DND-41 (cell line): Measurements from ENCODE around the gene SYNE2.

Experiments used
- ATAC-seq: fragments of 200-7000 bp; cut with Tn5 transposase; 3 replicates; pipeline ENCODE4 v1.9.1; 2021; ENCODE audit warnings: low read depth; ENCODE audit not compliant: insufficient read depth
- DNase-seq: peaks from one replicate; pipeline ENCODE4 v3.0.0-alpha.2; 2020
- H2AFZ ChIP-seq: 2 replicates; pipeline ENCODE4 v1.6.0; 2012; ENCODE audit warnings: low read depth, low read length
- H3K27ac ChIP-seq: 2 replicates; pipeline ENCODE4 v1.5.1; 2012; ENCODE audit warnings: low read length, inconsistent platforms
- H3K27me3 ChIP-seq: fragments of 200-600 bp; sonication (generic); 2 replicates; pipeline ENCODE4 v1.6.0; 2012; ENCODE audit warnings: low read length, mild to moderate bottlenecking, inconsistent platforms; ENCODE audit not compliant: insufficient read depth, poor library complexity
- H3K36me3 ChIP-seq: 2 replicates; pipeline ENCODE4 v1.5.1; 2012; ENCODE audit warnings: low read length, inconsistent platforms; ENCODE audit not compliant: insufficient read depth
- H3K4me1 ChIP-seq: 2 replicates; pipeline ENCODE4 v1.5.1; 2012; ENCODE audit warnings: mild to moderate bottlenecking, low read length; ENCODE audit not compliant: insufficient read depth
- H3K4me2 ChIP-seq: 2 replicates; pipeline ENCODE4 v1.6.0; 2012; ENCODE audit warnings: mild to moderate bottlenecking, moderate library complexity, low read length, inconsistent platforms; ENCODE audit not compliant: insufficient read depth
- H3K4me3 ChIP-seq, 2 experiments: fragments of 200-600 bp in 1 of 2; shearing (Covaris generic) in 1 of 2; 2 replicates each; pipeline ENCODE4 v1.5.1; 2012 to 2016; ENCODE audit warnings: inconsistent platforms in 2 of 2, low read length in 2 of 2, mild to moderate bottlenecking in 2 of 2, low read depth in 1 of 2, moderate library complexity in 1 of 2
- H3K79me2 ChIP-seq: 2 replicates; pipeline ENCODE4 v1.6.0; 2012; ENCODE audit warnings: low read length, inconsistent platforms; ENCODE audit not compliant: insufficient read depth
- H3K9ac ChIP-seq: 2 replicates; pipeline ENCODE4 v1.6.0; 2012; ENCODE audit warnings: low read depth, mild to moderate bottlenecking, inconsistent platforms, low read length, moderate library complexity
- H3K9me3 ChIP-seq: 2 replicates; pipeline ENCODE4 v1.5.1; 2012; ENCODE audit warnings: low read length, moderate library complexity, mild to moderate bottlenecking, inconsistent platforms; ENCODE audit not compliant: insufficient read depth, severe bottlenecking
- H4K20me1 ChIP-seq: 2 replicates; pipeline ENCODE4 v1.6.0; 2012; ENCODE audit warnings: low read length; ENCODE audit not compliant: insufficient read depth
- EZH2 ChIP-seq: IDR thresholded peaks from 3 replicates; pipeline ENCODE4 v1.6.1; 2012; ENCODE audit warnings: borderline replicate concordance, low read depth, mild to moderate bottlenecking, moderate library complexity, low read length, inconsistent platforms; ENCODE audit not compliant: severe bottlenecking
- TF ChIP-seq, protein P1 (sequence below): IDR thresholded peaks from 2 replicates; pipeline ENCODE4 v1.5.1; 2012; ENCODE audit warnings: borderline replicate concordance, low read length, moderate library complexity, mild to moderate bottlenecking; ENCODE audit not compliant: poor library complexity, severe bottlenecking; ENCODE audit errors: extremely low read depth

Gene SYNE2

DNA sequence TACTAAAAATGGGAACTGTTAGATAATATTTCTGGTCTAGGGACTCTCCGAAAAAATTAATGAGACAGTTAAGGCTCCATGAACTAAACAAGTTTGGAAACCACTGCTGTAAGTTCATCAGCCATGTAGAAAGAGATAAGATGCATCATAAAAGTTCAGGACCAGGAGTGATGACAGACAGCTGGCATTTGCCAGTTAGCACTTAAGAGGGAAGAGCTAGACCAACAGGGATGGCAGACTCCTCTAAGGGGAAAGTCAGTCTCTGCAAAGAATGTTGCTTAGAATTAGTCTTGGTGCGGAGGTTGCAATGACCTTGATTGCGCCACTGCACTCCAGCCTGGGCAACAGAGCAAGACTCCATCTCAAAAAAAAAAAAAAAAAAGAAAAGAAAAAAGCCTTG, 129.4 kb downstream of the SYNE2 start:
- no peaks in the 10 kb centered on the region for H3K4me1 ChIP-seq
- peaks cover 59% of the 10 kb centered on the region for H3K36me3 ChIP-seq
- no peaks in the 10 kb centered on the region for H3K27me3 ChIP-seq
- no peak overlapping the region for H3K27ac ChIP-seq
- no peaks in the 10 kb centered on the region for H4K20me1 ChIP-seq
- H2AFZ ChIP-seq = no peak overlapping the region
- TF ChIP-seq EZH2 = no peak
- TF ChIP-seq, protein P1, sequence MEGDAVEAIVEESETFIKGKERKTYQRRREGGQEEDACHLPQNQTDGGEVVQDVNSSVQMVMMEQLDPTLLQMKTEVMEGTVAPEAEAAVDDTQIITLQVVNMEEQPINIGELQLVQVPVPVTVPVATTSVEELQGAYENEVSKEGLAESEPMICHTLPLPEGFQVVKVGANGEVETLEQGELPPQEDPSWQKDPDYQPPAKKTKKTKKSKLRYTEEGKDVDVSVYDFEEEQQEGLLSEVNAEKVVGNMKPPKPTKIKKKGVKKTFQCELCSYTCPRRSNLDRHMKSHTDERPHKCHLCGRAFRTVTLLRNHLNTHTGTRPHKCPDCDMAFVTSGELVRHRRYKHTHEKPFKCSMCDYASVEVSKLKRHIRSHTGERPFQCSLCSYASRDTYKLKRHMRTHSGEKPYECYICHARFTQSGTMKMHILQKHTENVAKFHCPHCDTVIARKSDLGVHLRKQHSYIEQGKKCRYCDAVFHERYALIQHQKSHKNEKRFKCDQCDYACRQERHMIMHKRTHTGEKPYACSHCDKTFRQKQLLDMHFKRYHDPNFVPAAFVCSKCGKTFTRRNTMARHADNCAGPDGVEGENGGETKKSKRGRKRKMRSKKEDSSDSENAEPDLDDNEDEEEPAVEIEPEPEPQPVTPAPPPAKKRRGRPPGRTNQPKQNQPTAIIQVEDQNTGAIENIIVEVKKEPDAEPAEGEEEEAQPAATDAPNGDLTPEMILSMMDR = no peak
- ATAC-seq (no peak), DNase-seq (no peak)
- H3K9ac ChIP-seq = no peak overlapping the region
- H3K9me3 ChIP-seq = no peaks in the 10 kb centered on the region
- no peak overlapping the region for H3K4me2 ChIP-seq
- H3K4me3 ChIP-seq = no peak overlapping the region
- H3K79me2 ChIP-seq = no peaks in the 10 kb centered on the region

- no peak overlapping the region for H3K27ac ChIP-seq
- no peak for DNase-seq
- no peak for ATAC-seq
- H3K27me3 ChIP-seq = no peaks in the 10 kb centered on the region
- H3K36me3 ChIP-seq = peaks cover 59% of the 10 kb centered on the region
- no peaks in the 10 kb centered on the region for H3K4me1 ChIP-seq
- H3K9me3 ChIP-seq = no peaks in the 10 kb centered on the region
- H3K9ac ChIP-seq = no peak overlapping the region
- no peak overlapping the region for H3K4me2 ChIP-seq
- H3K4me3 ChIP-seq = no peak overlapping the region
- TF ChIP-seq, protein P1 = no peak
- no peak for TF ChIP-seq EZH2
- H3K79me2 ChIP-seq = no peaks in the 10 kb centered on the region
- H2AFZ ChIP-seq = no peak overlapping the region
- no peaks in the 10 kb centered on the region for H4K20me1 ChIP-seq
Observed at GRCh38 chr14:63982629-63983028, 129.8 kb downstream of the SYNE2 start.

GRCh38 chr14:63986789-63987533, 134.2 kb downstream of the SYNE2 start:
- Histone ChIP-seq H3K27me3 (no peaks in the 10 kb centered on the region), H3K9me3 (no peaks in the 10 kb centered on the region), H3K36me3 (peaks cover 50% of the 10 kb centered on the region), H3K4me2 (no peak overlapping the region), H4K20me1 (no peaks in the 10 kb centered on the region), H3K4me1 (no peaks in the 10 kb centered on the region), H3K27ac (no peak overlapping the region), H3K79me2 (no peaks in the 10 kb centered on the region), H3K9ac (no peak overlapping the region), H2AFZ (no peak overlapping the region), H3K4me3 (no peak overlapping the region)
- DNase-seq (no peak), ATAC-seq (no peak)
- TF ChIP-seq, protein P1 = no peak
